A673 (cell line): ENCODE results near the gene FREY1. TPM values are rescaled to one million over a fixed set of nuclear protein-coding genes. Genes with fewer than 3 reads are reported as not detected.

Experiments used
- BruUV-seq: library from RNA; stranded (reverse); fragments of 400-500 nt; replicated peaks from 2 replicates; lab custom pipeline; 2021; lab: Mats Ljungman, UMichigan
- CTCF ChIA-PET: fragments of 300-600 bp; sonication (Branson Sonifier 250); formaldehyde crosslinking; loops from one replicate; lab custom pipeline; 2022; ENCODE audit warnings: antibody characterized with exemption; lab: Charles Lee
- POLR2A ChIA-PET: fragments of 300-600 bp; sonication (Branson Sonifier 250); formaldehyde crosslinking; loops from one replicate; lab custom pipeline; 2022; ENCODE audit warnings: antibody characterized with exemption; ENCODE audit not compliant: low non-redundant PET; lab: Charles Lee
- DNase-seq: peaks from one replicate; pipeline ENCODE4 v3.0.0-alpha.2; 2015; ENCODE audit warnings: low spot score
- H3K27ac ChIP-seq: fragments of 200-600 bp; sonication (generic); 2 replicates; pipeline ENCODE4 v1.5.1; 2016; ENCODE audit warnings: mixed run types, low read depth, mild to moderate bottlenecking, mixed read lengths, antibody characterized with exemption, low read length; ENCODE audit not compliant: poor library complexity, severe bottlenecking
- H3K27me3 ChIP-seq: fragments of 200-600 bp; sonication (generic); replicated peaks from 2 replicates; pipeline ENCODE4 v1.6.1; 2017; ENCODE audit warnings: mixed run types, low read depth, mild to moderate bottlenecking, mixed read lengths, antibody characterized with exemption, low read length; ENCODE audit not compliant: insufficient read depth, poor library complexity
- H3K36me3 ChIP-seq: fragments of 200-600 bp; sonication (generic); 2 replicates; pipeline ENCODE4 v1.6.1; 2016; ENCODE audit warnings: mixed run types, mild to moderate bottlenecking, mixed read lengths, antibody characterized with exemption, low read length; ENCODE audit not compliant: insufficient read depth, poor library complexity, severe bottlenecking
- H3K4me1 ChIP-seq: fragments of 200-600 bp; sonication (generic); 2 replicates; pipeline ENCODE4 v1.6.1; 2017; ENCODE audit warnings: mixed run types, mild to moderate bottlenecking, mixed read lengths, antibody characterized with exemption, low read length; ENCODE audit not compliant: insufficient read depth, poor library complexity, severe bottlenecking
- H3K4me3 ChIP-seq: fragments of 200-600 bp; sonication (generic); 2 replicates; pipeline ENCODE4 v1.5.1; 2016; ENCODE audit warnings: low read depth, mixed run types, mild to moderate bottlenecking, mixed read lengths, low read length; ENCODE audit not compliant: poor library complexity, severe bottlenecking
- H3K9me3 ChIP-seq: fragments of 200-600 bp; sonication (generic); 2 replicates; pipeline ENCODE4 v1.6.1; 2016; ENCODE audit warnings: mixed run types, low read depth, mild to moderate bottlenecking, mixed read lengths, antibody characterized with exemption, low read length; ENCODE audit not compliant: poor library complexity, severe bottlenecking
- CTCF ChIP-seq: fragments of 300-800, 200-600 bp; sonication (generic); conservative IDR thresholded peaks from 2 replicates; pipeline ENCODE4 v1.5.1; 2017; ENCODE audit warnings: low read depth, mild to moderate bottlenecking, antibody characterized with exemption, low read length, moderate library complexity, mixed read lengths
- EZH2 ChIP-seq: fragments of 200-600 bp; sonication (generic); IDR thresholded peaks from 2 replicates; pipeline ENCODE4 v1.6.1; 2017; ENCODE audit warnings: borderline replicate concordance, low read depth, mild to moderate bottlenecking, mixed read lengths, antibody characterized with exemption, low read length; ENCODE audit not compliant: poor library complexity, severe bottlenecking
- intact Hi-C: fragments of 100-400 bp; cut with micrococcal nuclease; formaldehyde crosslinking; loops from one replicate; pipeline ENCODE4 v1.10.0; 2022; ENCODE audit not compliant: unreplicated experiment
- total RNA-seq: library from RNA; stranded (reverse); gene quantifications from 2 replicates; pipeline ENCODE4 v1.2.3, GENCODE V29; 2021

The FREY1 gene
- total RNA-seq, 1 experiment from 2014 or later = 3.8 TPM

GRCh38 chr11:45931739-45932138 is 24.7 kb upstream of the FREY1 start:
- BruUV-seq = no TSS peak
- Histone ChIP-seq H3K27ac (no peak overlapping the region), H3K4me1 (no peaks in the 10 kb centered on the region), H3K4me3 (no peak overlapping the region), H3K36me3 (peaks cover 33% of the 10 kb centered on the region), H3K9me3 (no peaks in the 10 kb centered on the region), H3K27me3 (no peaks in the 10 kb centered on the region)
- intact Hi-C loops = no loop called here
- ChIA-PET POLR2A (no interaction called here), CTCF (interaction anchor here (1.2 kb wide), 1 partner anchor 75 kb away, joined by 3 read pairs; no protein-coding TSS in a partner anchor)
- no peak for DNase-seq
- no peak for TF ChIP-seq CTCF
- TF ChIP-seq EZH2 = no peak

DNA sequence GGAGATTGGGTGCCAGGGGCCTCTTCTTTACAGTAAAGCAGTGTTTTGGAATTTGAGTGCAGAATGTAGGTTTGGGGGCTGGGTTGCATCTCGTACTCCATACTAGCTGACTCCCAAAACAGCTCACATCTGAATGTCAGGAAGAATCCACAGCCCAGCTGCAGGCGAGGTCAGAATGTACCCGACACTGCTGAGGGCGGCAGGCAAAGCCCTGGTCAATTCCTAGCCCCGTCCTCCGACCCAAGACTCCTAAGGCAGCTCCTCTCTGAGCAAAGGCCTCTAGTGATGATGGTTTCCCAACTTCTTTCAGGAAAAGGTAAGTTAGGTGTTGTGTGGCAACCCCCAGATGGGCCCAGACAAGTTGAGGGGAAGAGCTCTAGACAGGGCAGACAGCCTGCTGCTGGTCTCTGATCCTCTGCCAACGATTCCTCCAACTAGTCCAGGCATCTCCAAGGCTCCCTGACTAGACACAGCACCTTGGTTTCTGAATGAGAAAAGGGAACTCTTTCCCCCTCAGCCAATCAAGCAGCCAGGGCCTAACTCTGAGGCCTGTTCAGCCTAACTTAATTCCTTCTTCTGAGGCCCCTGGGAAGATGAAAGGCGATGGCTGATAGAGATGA is 24.0 kb upstream of the FREY1 start:
- POLR2A ChIA-PET = interaction anchor here (0.7 kb wide), 1 partner anchor 65 kb away, joined by 3 read pairs; no protein-coding TSS in a partner anchor
- Histone ChIP-seq H3K36me3 (peaks cover 30% of the 10 kb centered on the region), H3K4me1 (no peaks in the 10 kb centered on the region), H3K27ac (no peak overlapping the region), H3K9me3 (no peaks in the 10 kb centered on the region), H3K4me3 (no peak overlapping the region), H3K27me3 (no peaks in the 10 kb centered on the region)
- CTCF ChIA-PET = interaction anchor here (0.9 to 1.2 kb wide), 2 partner anchors 75 kb away, joined by 3 to 4 read pairs; no protein-coding TSS in a partner anchor
- intact Hi-C loops = no loop called here
- no TSS peak for BruUV-seq
- DNase-seq = no peak
- TF ChIP-seq CTCF = no peak
- no peak for TF ChIP-seq EZH2

- no peaks in the 10 kb centered on the region for H3K27me3 ChIP-seq
- TF ChIP-seq CTCF = 0 out of 2 replicates have a peak, but pooled peaks have one; percentile 10
- no peak for TF ChIP-seq EZH2
- H3K4me3 ChIP-seq = no peak overlapping the region
- no peaks in the 10 kb centered on the region for H3K4me1 ChIP-seq
- H3K36me3 ChIP-seq = peaks cover 22% of the 10 kb centered on the region
- no TSS peak for BruUV-seq
- DNase-seq = no peak
- H3K9me3 ChIP-seq = no peaks in the 10 kb centered on the region
- H3K27ac ChIP-seq = no peak overlapping the region
- intact Hi-C loops = no loop called here
- ChIA-PET CTCF (interaction anchor here (0.9 kb wide), 1 partner anchor 76 kb away, joined by 4 read pairs; no protein-coding TSS in a partner anchor), POLR2A (interaction anchor here (0.6 to 0.7 kb wide), 2 partner anchors 65 to 165 kb away, joined by 3 to 4 read pairs; no protein-coding TSS in a partner anchor)
Observed at GRCh38 chr11:45930031-45930794, 23.1 kb upstream of the FREY1 start.
